Left lung (tissue), 10 donors: ENCODE results near the gene SULT1A1. TPM values are rescaled to one million over a fixed set of nuclear protein-coding genes. Genes with fewer than 3 reads are reported as not detected.
"Not testable (repeated sequence)": the region's sequence is repeated elsewhere in the genome, so short reads cannot be mapped to it uniquely, and the experiment has no call there.

Experiments used
- ATAC-seq: fragments of 200-7000 bp; cut with Tn5 transposase; one replicate; pipeline ENCODE4 v1.9.1; 2020; ENCODE audit warnings: moderate library complexity
- DNase-seq, 4 donors: peaks; one replicate each; pipeline ENCODE4 v3.0.0-alpha.2; 2013 to 2020
- H3K27ac ChIP-seq, 2 donors: fragments of 200-600 bp; sonication (generic) in 1 of 2; one replicate each; pipeline versions ENCODE4 v1.5.0 to v1.8.0; 2020 to 2021
- H3K27me3 ChIP-seq, 2 donors: fragments of 200-600 bp; sonication (generic) in 1 of 2; one replicate each; pipeline versions ENCODE4 v1.5.0 to v1.8.0; 2020 to 2021
- H3K36me3 ChIP-seq, 2 donors: fragments of 200-600 bp; sonication (generic) in 1 of 2; one replicate each; pipeline versions ENCODE4 v1.5.0 to v1.8.0; 2020 to 2021
- H3K4me1 ChIP-seq, 2 donors: fragments of 200-600 bp; one replicate each; pipeline ENCODE4 v1.8.0; 2021
- H3K4me3 ChIP-seq, 2 donors: fragments of 200-600 bp; sonication (generic) in 1 of 2; one replicate each; pipeline versions ENCODE4 v1.5.0 to v1.8.0; 2020 to 2021; ENCODE audit warnings: mild to moderate bottlenecking in 1 of 2
- H3K9me3 ChIP-seq, 2 donors: fragments of 200-600 bp; sonication (generic) in 1 of 2; one replicate each; pipeline versions ENCODE4 v1.5.0 to v1.8.0; 2020 to 2021
- intact Hi-C, 2 donors: fragments of 100-400 bp; cut with DNase I; formaldehyde crosslinking; loops; one replicate each; pipeline versions ENCODE4 v1.11.2 to v1.14.2; 2022
- polyA plus RNA-seq, 6 donors: library from polyadenylated mRNA; unstranded; fragments of 120-200 nt; gene quantifications; one replicate each; pipeline ENCODE4 v1.2.1, GENCODE V29; 2013; ENCODE audit not compliant: insufficient read length in 6 of 6
- total RNA-seq, 2 donors: library from RNA; stranded (reverse); fragmentation: NEBNext Ultra II Directional; extraction: Animal tissue kit (Norgen Biotek cat#: 25700); gene quantifications; one replicate each; pipeline ENCODE4 v1.2.1, GENCODE V29; 2021
- TF ChIP-seq, protein P1 (sequence below), 2 donors: fragments of 200-600 bp; sonication (generic) in 1 of 2; IDR thresholded peaks; one replicate each; pipeline versions ENCODE4 v1.5.0 to v1.8.0; 2021; ENCODE audit warnings: antibody characterized with exemption in 2 of 2
- donor health status: DM: no; HTN: yes; CAD: no.
- donor health status: DM: no; HTN: no; CAD: no.

The SULT1A1 gene
- total and polyA plus RNA-seq, 8 donors, result 21.8 to 68.6 (median 37.7) TPM

GRCh38 chr16:28615486-28616223, 5.8 kb upstream of the SULT1A1 start:
- H3K36me3 ChIP-seq, intact Hi-C loops, H3K4me3 ChIP-seq, H3K27me3 ChIP-seq, H3K27ac ChIP-seq, H3K9me3 ChIP-seq: not testable (repeated sequence)
- ATAC-seq (peak; percentile 20), DNase-seq (peak in 3 of 4 donors; percentile 34 to 83 (median 66))
- H3K4me1 ChIP-seq, result peaks cover 0 to 24% of the 10 kb centered on the region in 2 donors
- TF ChIP-seq, protein P1, sequence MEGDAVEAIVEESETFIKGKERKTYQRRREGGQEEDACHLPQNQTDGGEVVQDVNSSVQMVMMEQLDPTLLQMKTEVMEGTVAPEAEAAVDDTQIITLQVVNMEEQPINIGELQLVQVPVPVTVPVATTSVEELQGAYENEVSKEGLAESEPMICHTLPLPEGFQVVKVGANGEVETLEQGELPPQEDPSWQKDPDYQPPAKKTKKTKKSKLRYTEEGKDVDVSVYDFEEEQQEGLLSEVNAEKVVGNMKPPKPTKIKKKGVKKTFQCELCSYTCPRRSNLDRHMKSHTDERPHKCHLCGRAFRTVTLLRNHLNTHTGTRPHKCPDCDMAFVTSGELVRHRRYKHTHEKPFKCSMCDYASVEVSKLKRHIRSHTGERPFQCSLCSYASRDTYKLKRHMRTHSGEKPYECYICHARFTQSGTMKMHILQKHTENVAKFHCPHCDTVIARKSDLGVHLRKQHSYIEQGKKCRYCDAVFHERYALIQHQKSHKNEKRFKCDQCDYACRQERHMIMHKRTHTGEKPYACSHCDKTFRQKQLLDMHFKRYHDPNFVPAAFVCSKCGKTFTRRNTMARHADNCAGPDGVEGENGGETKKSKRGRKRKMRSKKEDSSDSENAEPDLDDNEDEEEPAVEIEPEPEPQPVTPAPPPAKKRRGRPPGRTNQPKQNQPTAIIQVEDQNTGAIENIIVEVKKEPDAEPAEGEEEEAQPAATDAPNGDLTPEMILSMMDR (IDR thresholded peaks at IDR 0.05), result peak; percentile 62 to 77

GRCh38 chr16:28614561-28614960, 4.7 kb upstream of the SULT1A1 start:
- H3K9me3 ChIP-seq, H3K36me3 ChIP-seq, H3K27ac ChIP-seq, DNase-seq, H3K27me3 ChIP-seq, ATAC-seq, intact Hi-C loops, H3K4me3 ChIP-seq: not testable (repeated sequence)
- H3K4me1 ChIP-seq, result peaks cover 6 to 35% of the 10 kb centered on the region in 2 donors

DNA sequence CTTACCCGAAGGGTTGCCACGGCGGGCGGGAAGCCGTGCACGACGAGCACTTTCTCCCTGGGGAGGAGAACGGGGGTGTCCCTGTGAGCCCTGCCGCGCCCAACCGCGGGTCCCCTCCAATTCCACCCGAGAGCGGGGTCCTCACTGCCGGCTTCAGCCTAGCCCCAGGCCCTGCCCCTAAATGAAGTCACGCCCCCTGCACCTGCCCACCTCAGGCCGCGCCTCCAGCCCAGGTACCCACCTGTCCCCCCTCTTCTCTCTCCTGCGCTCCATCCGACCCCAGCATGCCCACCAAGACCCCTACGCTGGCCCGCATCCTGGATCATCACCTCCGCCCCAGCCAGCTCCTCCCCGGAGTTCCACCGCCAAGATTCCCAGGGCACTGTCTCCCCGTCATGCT, 4.1 kb upstream of the SULT1A1 start:
- H3K9me3 ChIP-seq, H3K36me3 ChIP-seq, intact Hi-C loops, ATAC-seq, H3K4me3 ChIP-seq, H3K27me3 ChIP-seq, H3K27ac ChIP-seq, DNase-seq: not testable (repeated sequence)
- H3K4me1 ChIP-seq, result peaks cover 6 to 41% of the 10 kb centered on the region in 2 donors

DNA sequence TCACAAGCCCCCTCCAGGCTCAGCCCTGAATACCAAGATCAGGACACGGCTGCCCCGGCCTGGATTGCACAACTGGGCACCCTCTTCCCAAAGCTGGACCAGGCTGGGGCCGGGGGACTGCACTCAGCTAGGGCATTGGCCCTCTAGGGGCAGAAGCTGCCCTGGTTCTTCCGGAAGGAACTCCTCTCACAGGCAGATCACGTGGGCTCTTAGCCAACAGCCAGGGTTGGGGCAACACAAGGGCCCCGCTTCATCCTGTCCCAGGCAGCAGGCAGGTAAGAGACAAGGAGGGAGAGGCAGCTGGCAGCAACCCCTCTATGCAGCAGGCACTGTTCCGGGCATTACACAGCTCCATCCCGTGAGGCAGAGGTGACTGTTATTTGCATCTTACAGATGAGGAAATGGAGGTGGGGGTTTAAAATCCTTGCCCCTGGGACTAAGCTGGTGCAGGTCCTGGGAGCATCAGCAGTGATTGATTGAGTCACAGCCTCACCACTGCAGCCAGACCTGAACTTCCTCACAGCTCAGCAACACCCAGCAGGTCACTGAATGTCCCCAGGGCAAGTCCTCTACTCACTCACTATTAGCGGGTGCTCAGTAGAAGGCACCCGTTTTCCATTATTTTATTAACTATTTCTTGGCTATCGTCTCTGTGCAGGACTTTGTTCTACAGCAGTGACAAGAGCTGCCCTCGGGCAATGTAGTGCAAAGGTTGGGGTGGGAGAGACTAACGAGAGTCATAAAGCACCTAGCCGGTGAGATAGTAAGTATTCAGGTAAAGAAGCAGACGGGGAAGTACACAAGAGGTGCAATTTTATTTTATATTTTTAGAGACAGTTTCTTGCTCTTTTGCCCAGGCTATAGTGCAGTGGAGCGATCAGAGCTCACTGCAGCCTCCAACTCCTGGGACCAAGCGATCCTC, 2.8 kb upstream of the SULT1A1 start:
- DNase-seq, H3K27me3 ChIP-seq, intact Hi-C loops, H3K4me3 ChIP-seq, H3K9me3 ChIP-seq, H3K27ac ChIP-seq, H3K36me3 ChIP-seq: not testable (repeated sequence)
- ATAC-seq, result peak; percentile 59
- H3K4me1 ChIP-seq, result peaks cover 6 to 41% of the 10 kb centered on the region in 2 donors

GRCh38 chr16:28610595-28611191, 849 bp upstream of the SULT1A1 start:
- H3K36me3 ChIP-seq, result no peaks in the 10 kb centered on the region
- TF ChIP-seq, protein P1 (IDR thresholded peaks at IDR 0.05), result no peak
- H3K4me1 ChIP-seq, result peaks cover 6 to 25% of the 10 kb centered on the region in 2 donors
- intact Hi-C loops, result no loop called here
- H3K27ac ChIP-seq, result peak overlapping the region; percentile 76 to 79
- DNase-seq (peak in 1 of 4 donors; percentile 13), ATAC-seq (no peak)
- no peaks in the 10 kb centered on the region for H3K9me3 ChIP-seq
- no peak overlapping the region for H3K4me3 ChIP-seq
- H3K27me3 ChIP-seq, result no peaks in the 10 kb centered on the region

DNA sequence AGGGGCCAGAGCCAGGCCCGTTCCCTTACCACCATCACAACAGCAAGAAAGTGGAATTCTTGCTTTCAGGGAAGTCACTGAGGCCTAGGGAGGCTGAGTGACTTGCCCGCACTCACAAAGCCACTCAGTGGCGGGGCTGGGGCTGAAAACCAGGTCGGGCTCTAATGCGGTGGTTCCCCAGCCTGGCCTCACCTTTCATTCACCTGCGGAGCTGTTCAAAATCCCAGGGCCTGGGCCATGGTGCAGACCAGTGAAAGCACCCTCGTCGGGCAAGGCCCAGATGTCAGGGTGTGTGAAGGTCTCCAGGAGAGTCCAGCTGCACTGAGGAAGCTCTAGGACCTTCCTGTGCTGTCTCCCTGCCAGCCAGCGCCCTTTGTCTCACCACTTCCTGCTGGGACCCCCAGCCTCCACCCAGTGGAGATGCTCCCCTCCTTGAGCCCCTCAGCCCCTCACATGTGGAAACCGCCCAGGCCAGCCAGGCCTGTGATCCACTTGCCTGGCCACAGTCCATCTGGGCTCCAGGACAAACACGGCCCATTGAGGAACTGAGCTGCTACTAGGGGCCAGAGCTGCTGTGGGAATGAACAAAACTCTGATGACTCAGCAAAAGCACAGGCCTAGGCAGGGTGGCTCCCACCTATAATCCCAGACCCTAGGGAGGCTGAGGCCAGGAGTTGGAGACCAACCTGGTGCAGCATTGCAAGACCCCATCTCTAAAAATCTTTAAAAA, 812 bp downstream of the SULT1A1 start:
- ATAC-seq, result peak; percentile 12
- H3K27me3 ChIP-seq, H3K9me3 ChIP-seq, intact Hi-C loops, DNase-seq, H3K36me3 ChIP-seq: not testable (repeated sequence)
- Histone ChIP-seq H3K4me1 (peaks cover 6 to 25% of the 10 kb centered on the region in 2 donors), H3K4me3 (peak overlapping the region; percentile 18 to 45), H3K27ac (peak overlapping the region; percentile 76 to 79)

DNA sequence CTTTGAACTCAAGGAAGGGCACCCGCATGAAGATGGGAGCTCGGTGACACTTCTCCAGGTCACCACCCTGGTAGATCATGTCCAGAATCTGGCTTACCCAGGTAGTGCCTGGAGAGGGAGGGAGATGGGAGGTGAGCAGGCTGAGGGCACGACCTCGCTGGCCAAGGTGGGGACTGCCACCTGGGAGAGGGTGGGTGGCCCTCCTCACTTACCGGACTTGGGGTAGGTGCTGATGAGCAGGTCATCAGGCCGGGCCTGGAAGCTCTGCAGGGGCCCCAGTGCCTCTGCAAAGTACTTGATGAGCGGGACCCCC, 1.4 kb downstream of the SULT1A1 start:
- H3K4me3 ChIP-seq, result not testable (repeated sequence)

DNA sequence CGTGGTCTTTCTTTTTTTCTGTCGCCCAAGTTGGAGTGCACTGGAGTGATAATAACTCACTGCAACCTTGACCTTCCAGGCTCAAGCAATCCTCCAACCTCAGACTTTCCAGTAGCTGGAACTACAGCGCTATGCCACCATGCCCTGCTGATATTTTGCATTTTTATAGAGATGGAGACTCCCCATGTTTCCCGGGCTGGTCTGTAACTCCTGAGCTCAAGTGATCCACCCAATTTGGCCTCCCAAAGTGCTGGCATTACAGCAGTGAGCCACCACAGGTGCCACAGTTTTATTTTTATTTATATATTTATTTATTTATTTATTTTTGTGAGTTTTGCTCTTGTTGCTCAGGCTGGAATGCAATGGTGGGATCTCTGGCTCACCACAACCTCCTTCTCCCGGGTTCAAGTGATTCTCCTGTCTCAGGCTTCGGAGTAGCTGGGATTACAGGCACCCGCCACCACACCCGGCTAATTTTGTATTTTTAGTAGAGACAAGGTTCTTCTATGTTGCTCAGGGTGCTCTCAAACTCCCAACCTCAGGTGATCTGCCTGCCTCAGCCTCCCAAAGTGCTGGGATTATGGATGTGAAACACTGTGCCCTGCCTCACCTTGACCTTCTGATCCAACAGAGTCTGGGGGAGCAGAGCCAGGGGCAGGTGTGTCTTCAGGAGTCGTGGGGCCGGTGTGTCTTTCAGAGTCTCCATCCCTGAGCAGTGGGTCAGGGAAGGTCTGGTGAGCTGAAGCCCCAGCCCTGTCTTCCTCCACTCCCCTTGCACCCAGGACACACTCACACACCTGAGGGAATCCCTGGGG, 2.0 kb downstream of the SULT1A1 start:
- H3K27ac ChIP-seq, intact Hi-C loops, H3K36me3 ChIP-seq, H3K9me3 ChIP-seq, ATAC-seq, H3K27me3 ChIP-seq, H3K4me3 ChIP-seq, DNase-seq: not testable (repeated sequence)
- H3K4me1 ChIP-seq, result peaks cover 6 to 25% of the 10 kb centered on the region in 2 donors

More for the DNA sequence above, 1.4 kb downstream of the SULT1A1 start:
- H3K9me3 ChIP-seq, H3K36me3 ChIP-seq, H3K27me3 ChIP-seq, ATAC-seq, DNase-seq, intact Hi-C loops: not testable (repeated sequence)
- Histone ChIP-seq H3K4me1 (peaks cover 6 to 25% of the 10 kb centered on the region in 2 donors), H3K27ac (peak overlapping the region in 1 of 2 donors; percentile 79)
